ENCODE data around the gene SASS6.

The SASS6 gene

GRCh38 chr1:100132566-100133477 lies at the start of gene SASS6, which contains the start of gene TRMT13 (continued):
- TF ChIP-seq PRDM2 (tag by site-specific recombination; IDR thresholded peaks at IDR 0.05; ENCODE audit: borderline replicate concordance) (no peak), BCL6B (tag by site-specific recombination; IDR thresholded peaks at IDR 0.05) (no peak), ZNF157 (tag by site-specific recombination; IDR thresholded peaks at IDR 0.05) (no peak), ZNF701 (tag by site-specific recombination; IDR thresholded peaks at IDR 0.05) (no peak), ZNF621 (tag by site-specific recombination; IDR thresholded peaks at IDR 0.05) (no peak), ZBTB17 (tag by site-specific recombination; IDR thresholded peaks at IDR 0.05) (peak; percentile 98), ZNF704 (tag by site-specific recombination; IDR thresholded peaks at IDR 0.05) (no peak), ZNF423 (tag by site-specific recombination; IDR thresholded peaks at IDR 0.05) (peak; percentile 73; the same call in 1 of the 2 replicates), ZNF623 (tag by site-specific recombination; IDR thresholded peaks at IDR 0.05) (no peak), TRIM28 (IDR thresholded peaks at IDR 0.05; ENCODE audit: borderline replicate concordance, low read length) (no peak; the same call in 1 of the 2 replicates), ZNF776 (tag by site-specific recombination; IDR thresholded peaks at IDR 0.05; ENCODE audit: borderline replicate concordance) (no peak), YY2 (tag by site-specific recombination; IDR thresholded peaks at IDR 0.05) (peak; percentile 82), ZEB2 (tag by site-specific recombination; IDR thresholded peaks at IDR 0.05) (peak; percentile 97), ZBTB20 (tag by site-specific recombination; IDR thresholded peaks at IDR 0.05) (peak; percentile 79), ZBTB21 (tag by site-specific recombination; IDR thresholded peaks at IDR 0.05) (peak; percentile 61), ZNF23 (tag by site-specific recombination; IDR thresholded peaks at IDR 0.05; ENCODE audit: borderline replicate concordance) (no peak), ZNF146 (tag by site-specific recombination; IDR thresholded peaks at IDR 0.05) (no peak), ZNF514 (tag by site-specific recombination; IDR thresholded peaks at IDR 0.05) (no peak), ZSCAN16 (tag by site-specific recombination; IDR thresholded peaks at IDR 0.05) (no peak), ZSCAN5A (tag by site-specific recombination; IDR thresholded peaks at IDR 0.05) (no peak; the same call in 1 of the 2 replicates), REPIN1 (tag by site-specific recombination; IDR thresholded peaks at IDR 0.05; ENCODE audit: low read depth) (no peak), ZFP3 (tag by site-specific recombination; IDR thresholded peaks at IDR 0.05; ENCODE audit: low read depth) (no peak), ZNF24 (tag by site-specific recombination; IDR thresholded peaks at IDR 0.05) (peak; percentile 68)
- TF ChIP-seq, protein P1, sequence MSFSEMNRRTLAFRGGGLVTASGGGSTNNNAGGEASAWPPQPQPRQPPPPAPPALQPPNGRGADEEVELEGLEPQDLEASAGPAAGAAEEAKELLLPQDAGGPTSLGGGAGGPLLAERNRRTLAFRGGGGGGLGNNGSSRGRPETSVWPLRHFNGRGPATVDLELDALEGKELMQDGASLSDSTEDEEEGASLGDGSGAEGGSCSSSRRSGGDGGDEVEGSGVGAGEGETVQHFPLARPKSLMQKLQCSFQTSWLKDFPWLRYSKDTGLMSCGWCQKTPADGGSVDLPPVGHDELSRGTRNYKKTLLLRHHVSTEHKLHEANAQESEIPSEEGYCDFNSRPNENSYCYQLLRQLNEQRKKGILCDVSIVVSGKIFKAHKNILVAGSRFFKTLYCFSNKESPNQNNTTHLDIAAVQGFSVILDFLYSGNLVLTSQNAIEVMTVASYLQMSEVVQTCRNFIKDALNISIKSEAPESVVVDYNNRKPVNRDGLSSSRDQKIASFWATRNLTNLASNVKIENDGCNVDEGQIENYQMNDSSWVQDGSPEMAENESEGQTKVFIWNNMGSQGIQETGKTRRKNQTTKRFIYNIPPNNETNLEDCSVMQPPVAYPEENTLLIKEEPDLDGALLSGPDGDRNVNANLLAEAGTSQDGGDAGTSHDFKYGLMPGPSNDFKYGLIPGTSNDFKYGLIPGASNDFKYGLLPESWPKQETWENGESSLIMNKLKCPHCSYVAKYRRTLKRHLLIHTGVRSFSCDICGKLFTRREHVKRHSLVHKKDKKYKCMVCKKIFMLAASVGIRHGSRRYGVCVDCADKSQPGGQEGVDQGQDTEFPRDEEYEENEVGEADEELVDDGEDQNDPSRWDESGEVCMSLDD (tag by site-specific recombination; IDR thresholded peaks at IDR 0.05): 0 out of 2 replicates have a peak, but pooled peaks have one; percentile 21
- TF ChIP-seq, protein P2, sequence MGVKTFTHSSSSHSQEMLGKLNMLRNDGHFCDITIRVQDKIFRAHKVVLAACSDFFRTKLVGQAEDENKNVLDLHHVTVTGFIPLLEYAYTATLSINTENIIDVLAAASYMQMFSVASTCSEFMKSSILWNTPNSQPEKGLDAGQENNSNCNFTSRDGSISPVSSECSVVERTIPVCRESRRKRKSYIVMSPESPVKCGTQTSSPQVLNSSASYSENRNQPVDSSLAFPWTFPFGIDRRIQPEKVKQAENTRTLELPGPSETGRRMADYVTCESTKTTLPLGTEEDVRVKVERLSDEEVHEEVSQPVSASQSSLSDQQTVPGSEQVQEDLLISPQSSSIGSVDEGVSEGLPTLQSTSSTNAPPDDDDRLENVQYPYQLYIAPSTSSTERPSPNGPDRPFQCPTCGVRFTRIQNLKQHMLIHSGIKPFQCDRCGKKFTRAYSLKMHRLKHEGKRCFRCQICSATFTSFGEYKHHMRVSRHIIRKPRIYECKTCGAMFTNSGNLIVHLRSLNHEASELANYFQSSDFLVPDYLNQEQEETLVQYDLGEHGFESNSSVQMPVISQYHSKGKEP (tag by site-specific recombination; IDR thresholded peaks at IDR 0.05): peak; percentile 22; the same call in 1 of the 2 replicates

Data from HEK293 (cell line).